Right atrium auricular region (tissue), 2 donors: ENCODE measurements around the gene NUB1. TPM values are rescaled to one million over a fixed set of nuclear protein-coding genes. Genes with fewer than 3 reads are reported as not detected.

Experiments used
- DNase-seq: peaks from one replicate; pipeline ENCODE4 v3.0.0-alpha.2; 2019; ENCODE audit warnings: low spot score
- H3K27ac ChIP-seq, 2 donors: fragments of 200-600 bp; sonication (generic); 1 replicate in 1 of 2; 2 replicates in 1 of 2; pipeline ENCODE4 v1.5.1; 2016 to 2019
- H3K27me3 ChIP-seq, 2 donors: fragments of 200-600 bp; sonication (generic); one replicate each; pipeline versions ENCODE4 v1.5.1 to v1.6.0; 2017 to 2019
- H3K36me3 ChIP-seq: fragments of 200-600 bp; sonication (generic); one replicate; pipeline ENCODE4 v1.5.1; 2016
- H3K4me1 ChIP-seq, 2 donors: fragments of 200-600 bp; sonication (generic); one replicate each; pipeline versions ENCODE4 v1.5.1 to v1.6.0; 2017 to 2019
- H3K4me3 ChIP-seq, 2 donors: fragments of 200-600 bp; sonication (generic); 1 replicate in 1 of 2; 2 replicates in 1 of 2; pipeline ENCODE4 v1.5.1; 2017 to 2019; ENCODE audit warnings: mild to moderate bottlenecking in 1 of 2, moderate library complexity in 1 of 2
- H3K9me3 ChIP-seq, 2 donors: fragments of 200-600 bp; sonication (generic); one replicate each; pipeline ENCODE4 v1.5.1; 2019
- total RNA-seq, 2 donors: library from RNA; depleted of rRNA; stranded (reverse); fragments of >200 nt; gene quantifications; one replicate each; pipeline ENCODE4 v1.1.0, GENCODE V29; 2016
- TF ChIP-seq, protein P1 (sequence below), 2 donors: fragments of 200-600 bp; sonication (generic); IDR thresholded peaks; one replicate each; pipeline ENCODE4 v1.5.1; 2019; ENCODE audit warnings: antibody characterized with exemption in 2 of 2

The NUB1 gene
- total RNA-seq, 2 donors from 2014 or later: 33.5 to 39.6 TPM

DNA sequence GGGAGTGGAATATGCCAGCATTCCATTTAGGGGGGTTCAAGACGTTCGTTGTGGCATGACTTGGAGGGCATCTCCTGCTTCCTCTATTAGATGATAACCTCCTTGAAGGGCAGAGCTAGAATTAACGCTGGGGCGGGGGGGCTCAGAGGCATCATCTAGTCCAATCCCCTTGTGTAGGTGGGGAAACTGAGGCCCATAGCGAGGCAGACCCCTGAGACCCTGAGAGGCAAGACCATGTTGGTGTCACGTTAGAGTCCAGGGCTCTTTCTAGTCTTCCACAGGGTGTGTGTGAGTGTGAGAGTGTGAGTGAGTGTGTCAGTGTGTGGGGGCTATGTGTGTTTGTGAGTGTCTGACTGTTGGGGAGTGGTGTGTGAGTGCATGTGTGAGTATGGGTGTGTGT is 29.3 kb upstream of the NUB1 start:
- TF ChIP-seq, protein P1, sequence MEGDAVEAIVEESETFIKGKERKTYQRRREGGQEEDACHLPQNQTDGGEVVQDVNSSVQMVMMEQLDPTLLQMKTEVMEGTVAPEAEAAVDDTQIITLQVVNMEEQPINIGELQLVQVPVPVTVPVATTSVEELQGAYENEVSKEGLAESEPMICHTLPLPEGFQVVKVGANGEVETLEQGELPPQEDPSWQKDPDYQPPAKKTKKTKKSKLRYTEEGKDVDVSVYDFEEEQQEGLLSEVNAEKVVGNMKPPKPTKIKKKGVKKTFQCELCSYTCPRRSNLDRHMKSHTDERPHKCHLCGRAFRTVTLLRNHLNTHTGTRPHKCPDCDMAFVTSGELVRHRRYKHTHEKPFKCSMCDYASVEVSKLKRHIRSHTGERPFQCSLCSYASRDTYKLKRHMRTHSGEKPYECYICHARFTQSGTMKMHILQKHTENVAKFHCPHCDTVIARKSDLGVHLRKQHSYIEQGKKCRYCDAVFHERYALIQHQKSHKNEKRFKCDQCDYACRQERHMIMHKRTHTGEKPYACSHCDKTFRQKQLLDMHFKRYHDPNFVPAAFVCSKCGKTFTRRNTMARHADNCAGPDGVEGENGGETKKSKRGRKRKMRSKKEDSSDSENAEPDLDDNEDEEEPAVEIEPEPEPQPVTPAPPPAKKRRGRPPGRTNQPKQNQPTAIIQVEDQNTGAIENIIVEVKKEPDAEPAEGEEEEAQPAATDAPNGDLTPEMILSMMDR (IDR thresholded peaks at IDR 0.05): no peak
- H3K27me3 ChIP-seq: no peaks in the 10 kb centered on the region
- H3K9me3 ChIP-seq: peaks cover 0 to 9% of the 10 kb centered on the region in 2 donors
- peaks cover 0 to 8% of the 10 kb centered on the region in 2 donors for H3K4me1 ChIP-seq
- no peak overlapping the region for H3K4me3 ChIP-seq
- no peak overlapping the region for H3K27ac ChIP-seq
- no peaks in the 10 kb centered on the region for H3K36me3 ChIP-seq
- DNase-seq: no peak

DNA sequence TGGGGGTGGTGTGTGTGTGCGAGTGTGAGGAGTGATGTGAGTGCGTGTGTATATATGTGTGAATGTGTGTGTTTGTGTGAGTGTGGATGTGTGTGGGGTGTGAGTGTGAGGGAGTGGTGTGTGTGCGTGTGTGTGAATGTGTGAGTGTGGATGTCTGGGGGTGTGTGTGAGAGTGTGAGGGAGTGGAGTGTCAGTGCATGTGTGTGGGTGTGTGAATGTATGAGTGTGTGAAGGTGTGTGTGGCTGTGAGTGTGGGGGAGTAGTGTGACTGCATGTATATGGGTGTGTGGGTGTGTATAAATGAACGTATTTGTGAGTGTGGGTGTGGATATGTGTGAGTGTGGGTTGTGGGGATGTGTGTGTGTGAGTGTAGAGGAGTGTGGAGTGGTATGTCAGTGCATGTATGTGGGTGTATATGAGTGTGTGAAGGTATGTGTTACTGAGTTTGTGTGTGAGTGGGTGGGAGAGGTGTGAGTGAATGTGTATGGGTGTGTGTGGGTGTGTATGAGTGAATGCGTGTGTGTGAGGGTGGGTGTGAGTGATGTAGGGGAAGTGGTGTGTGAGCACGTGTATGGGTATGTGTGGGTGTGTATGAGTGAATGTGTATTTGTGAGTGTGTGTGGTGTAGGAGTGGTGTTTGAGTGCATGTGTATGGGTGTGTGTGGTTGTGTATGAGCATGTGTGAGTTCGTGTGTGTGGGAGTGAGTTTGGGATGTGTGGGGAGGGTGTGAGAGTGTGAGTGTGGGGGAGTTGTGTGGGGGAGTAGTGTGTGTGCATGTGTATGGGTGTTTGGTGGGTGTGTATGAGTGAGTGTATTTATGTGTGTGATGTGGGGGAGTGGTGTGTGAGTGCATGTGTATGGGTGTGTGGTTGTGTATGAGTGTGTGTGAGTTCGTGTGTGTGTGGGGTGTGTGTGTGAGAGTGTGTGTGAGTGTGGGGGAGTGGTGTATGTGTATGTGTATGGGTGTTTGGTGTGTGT is 28.5 kb upstream of the NUB1 start:
- Histone ChIP-seq H3K9me3 (peaks cover 0 to 9% of the 10 kb centered on the region in 2 donors), H3K4me1 (peaks cover 0 to 8% of the 10 kb centered on the region in 2 donors), H3K4me3 (no peak overlapping the region), H3K27me3 (no peaks in the 10 kb centered on the region), H3K27ac (no peak overlapping the region), H3K36me3 (no peaks in the 10 kb centered on the region)
- DNase-seq: no peak
- TF ChIP-seq, protein P1 (IDR thresholded peaks at IDR 0.05): no peak

DNA sequence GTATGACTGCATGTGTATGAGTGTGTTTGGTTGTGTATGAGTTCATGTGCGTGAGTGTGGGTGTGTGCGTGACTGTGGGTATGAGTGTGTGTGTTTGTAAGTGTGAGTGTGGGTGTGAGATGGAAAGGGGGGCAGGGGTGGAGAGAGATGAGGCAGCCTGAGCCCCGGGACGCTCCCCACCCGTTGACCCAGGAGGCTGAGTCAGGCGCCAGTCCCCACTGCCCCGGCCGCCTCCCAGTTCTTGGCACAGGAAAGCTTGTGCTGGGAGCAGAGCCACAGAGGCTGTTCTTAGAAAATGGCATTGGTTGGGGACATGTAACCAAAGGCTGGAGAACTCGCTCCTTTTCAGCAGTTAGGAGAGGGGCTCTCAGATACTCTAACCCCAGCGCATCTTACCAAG is 27.8 kb upstream of the NUB1 start:
- H3K4me3 ChIP-seq: no peak overlapping the region
- peaks cover 0 to 9% of the 10 kb centered on the region in 2 donors for H3K9me3 ChIP-seq
- H3K4me1 ChIP-seq: peaks cover 0 to 8% of the 10 kb centered on the region in 2 donors
- H3K27me3 ChIP-seq: no peaks in the 10 kb centered on the region
- peak; percentile 78 for DNase-seq
- H3K36me3 ChIP-seq: no peaks in the 10 kb centered on the region
- no peak overlapping the region for H3K27ac ChIP-seq
- TF ChIP-seq, protein P1 (IDR thresholded peaks at IDR 0.05): no peak

DNA sequence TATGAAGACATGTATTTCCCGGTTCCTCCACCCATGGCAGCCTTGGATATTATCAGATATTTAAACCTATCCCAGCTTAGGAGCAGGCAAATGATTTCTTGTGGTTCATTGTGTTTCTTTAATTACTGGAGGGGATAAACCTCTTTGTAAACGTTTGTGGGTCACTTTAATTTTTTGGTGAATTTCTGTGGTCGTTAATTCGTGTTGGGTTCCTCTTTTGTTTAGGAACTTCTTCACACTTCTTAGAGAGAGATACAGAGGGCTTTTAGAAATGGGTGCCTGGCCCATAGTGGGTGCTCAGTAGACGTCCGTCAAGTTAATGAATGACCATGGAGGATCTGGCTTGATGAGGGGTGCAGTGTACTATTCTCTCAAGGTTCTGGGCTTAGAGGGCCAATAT is 27.2 kb upstream of the NUB1 start:
- H3K9me3 ChIP-seq: peaks cover 0 to 9% of the 10 kb centered on the region in 2 donors
- H3K27me3 ChIP-seq: no peaks in the 10 kb centered on the region
- peaks cover 0 to 8% of the 10 kb centered on the region in 2 donors for H3K4me1 ChIP-seq
- DNase-seq: no peak
- H3K36me3 ChIP-seq: no peaks in the 10 kb centered on the region
- no peak overlapping the region for H3K4me3 ChIP-seq
- H3K27ac ChIP-seq: no peak overlapping the region
- TF ChIP-seq, protein P1 (IDR thresholded peaks at IDR 0.05): no peak

DNA sequence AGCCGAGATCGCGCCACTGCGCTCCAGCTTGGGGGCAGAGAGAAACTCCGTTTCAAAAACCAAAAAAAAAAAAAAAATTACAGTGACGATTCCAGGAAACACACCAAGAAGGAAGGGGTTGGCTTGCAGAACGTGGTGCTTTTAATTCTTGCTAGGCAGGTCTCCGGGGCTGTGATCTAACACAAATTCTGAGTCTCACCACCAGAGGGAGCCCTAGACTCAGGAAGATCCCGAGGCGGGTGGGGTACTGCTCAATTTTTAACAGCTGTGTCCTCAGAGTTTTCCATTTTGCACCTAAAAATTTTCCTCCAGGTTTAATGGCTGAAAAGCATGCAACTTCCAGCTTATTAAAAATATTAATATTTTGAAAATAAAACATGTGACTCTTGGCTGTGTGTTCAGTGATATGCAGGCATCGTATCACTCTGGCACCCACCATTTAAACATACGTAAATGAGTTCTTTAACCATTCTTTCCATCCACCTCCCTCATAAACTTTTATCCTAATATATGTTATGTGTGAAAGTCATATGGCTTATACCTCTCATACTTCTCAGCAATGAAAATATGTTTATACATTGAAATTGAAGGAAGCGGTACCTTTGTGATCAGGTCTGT is 26.5 kb upstream of the NUB1 start:
- Histone ChIP-seq H3K27me3 (no peaks in the 10 kb centered on the region), H3K36me3 (no peaks in the 10 kb centered on the region), H3K4me1 (peaks cover 0 to 8% of the 10 kb centered on the region in 2 donors), H3K27ac (no peak overlapping the region), H3K4me3 (no peak overlapping the region), H3K9me3 (peaks cover 0 to 9% of the 10 kb centered on the region in 2 donors)
- peak; percentile 84 for DNase-seq
- TF ChIP-seq, protein P1 (IDR thresholded peaks at IDR 0.05): peak; percentile 62 to 82
